HepG2 (cell line): ENCODE results near the gene ASIC3. TPM values are rescaled to one million over a fixed set of nuclear protein-coding genes. Genes with fewer than 3 reads are reported as not detected.
A peak's percentile ranks its signal among the peaks of the same experiment; 100 is the strongest.

Experiments used
- ADNP ChIP-seq: sonication (generic); formaldehyde crosslinking; IDR thresholded peaks from 2 replicates; pipeline ENCODE4 v1.4.0; 2020; ENCODE audit warnings: missing genetic modification reagents
- CEBPZ ChIP-seq: IDR thresholded peaks from 2 replicates; pipeline ENCODE4 v1.6.1; 2012; ENCODE audit warnings: low read length, improper control_type of control experiment
- DNMT1 ChIP-seq: sonication (generic); formaldehyde crosslinking; IDR thresholded peaks from 2 replicates; pipeline ENCODE4 v1.5.1; 2020; ENCODE audit warnings: mild to moderate bottlenecking, missing genetic modification reagents
- E2F1 ChIP-seq: sonication (generic); formaldehyde crosslinking; IDR thresholded peaks from 2 replicates; pipeline ENCODE4 v1.5.0; 2020; ENCODE audit warnings: missing genetic modification reagents
- FOXA1 ChIP-seq, 2 experiments: fragments of 450-650 bp in 1 of 2; sonication (generic) in 1 of 2; formaldehyde crosslinking in 1 of 2; IDR thresholded peaks; 2 replicates each; pipeline versions ENCODE4 v1.4.0 to v1.6.1; 2016 to 2020; ENCODE audit warnings: missing genetic modification reagents in 1 of 2
- FOXM1 ChIP-seq: sonication (generic); formaldehyde crosslinking; IDR thresholded peaks from 2 replicates; pipeline ENCODE4 v1.5.0; 2020; ENCODE audit warnings: missing genetic modification reagents
- HIVEP1 ChIP-seq: sonication (generic); formaldehyde crosslinking; IDR thresholded peaks from 2 replicates; pipeline ENCODE4 v1.4.0; 2020; ENCODE audit warnings: mild to moderate bottlenecking, missing genetic modification reagents
- HOXA9 ChIP-seq: sonication (generic); formaldehyde crosslinking; IDR thresholded peaks from 2 replicates; pipeline ENCODE4 v1.8.1; 2022; ENCODE audit warnings: missing genetic modification reagents, mild to moderate bottlenecking, moderate library complexity, borderline replicate concordance
- KDM1A ChIP-seq: IDR thresholded peaks from 2 replicates; pipeline ENCODE4 v1.6.1; 2016; ENCODE audit warnings: missing compliant biosample characterization
- KDM3A ChIP-seq: IDR thresholded peaks from 2 replicates; pipeline ENCODE4 v1.6.1; 2018; ENCODE audit warnings: low read depth, missing compliant biosample characterization
- MEF2D ChIP-seq: sonication (generic); formaldehyde crosslinking; IDR thresholded peaks from 2 replicates; pipeline ENCODE4 v1.5.1; 2020; ENCODE audit warnings: mild to moderate bottlenecking, missing genetic modification reagents
- MEIS1 ChIP-seq: sonication (generic); formaldehyde crosslinking; IDR thresholded peaks from 2 replicates; pipeline ENCODE4 v1.9.0; 2021; ENCODE audit warnings: mild to moderate bottlenecking, missing genetic modification reagents, moderate library complexity, borderline replicate concordance
- MEIS2 ChIP-seq: sonication (generic); formaldehyde crosslinking; IDR thresholded peaks from 2 replicates; pipeline ENCODE4 v1.9.0; 2021; ENCODE audit warnings: mild to moderate bottlenecking, missing genetic modification reagents
- MXI1 ChIP-seq: IDR thresholded peaks from 3 replicates; pipeline ENCODE4 v1.6.1; 2012; ENCODE audit warnings: low read depth, low read length, inconsistent platforms, borderline replicate concordance
- SMYD3 ChIP-seq: sonication (generic); formaldehyde crosslinking; IDR thresholded peaks from 2 replicates; pipeline ENCODE4 v1.8.1; 2023; ENCODE audit warnings: mild to moderate bottlenecking, missing genetic modification reagents
- SSRP1 ChIP-seq: IDR thresholded peaks from 2 replicates; pipeline ENCODE4 v1.6.1; 2016; ENCODE audit warnings: control low read depth
- THAP7 ChIP-seq: sonication (generic); formaldehyde crosslinking; IDR thresholded peaks from 2 replicates; pipeline ENCODE4 v1.8.1; 2023; ENCODE audit warnings: mild to moderate bottlenecking, missing genetic modification reagents
- ZMAT5 ChIP-seq: sonication (generic); formaldehyde crosslinking; IDR thresholded peaks from 2 replicates; pipeline ENCODE4 v1.5.0; 2020; ENCODE audit warnings: mild to moderate bottlenecking, low read depth, missing genetic modification reagents, borderline replicate concordance
- ZNF138 ChIP-seq: sonication (generic); formaldehyde crosslinking; IDR thresholded peaks from 2 replicates; pipeline ENCODE4 v1.5.0; 2020; ENCODE audit warnings: mild to moderate bottlenecking, low read depth, missing genetic modification reagents
- ZNF263 ChIP-seq: sonication (generic); formaldehyde crosslinking; IDR thresholded peaks from 2 replicates; pipeline ENCODE4 v1.4.0; 2020; ENCODE audit warnings: missing genetic modification reagents
- ZNF335 ChIP-seq: sonication (generic); formaldehyde crosslinking; IDR thresholded peaks from 2 replicates; pipeline ENCODE4 v1.4.0; 2020; ENCODE audit warnings: missing genetic modification reagents
- ZNF432 ChIP-seq: sonication (generic); formaldehyde crosslinking; IDR thresholded peaks from 2 replicates; pipeline ENCODE4 v1.5.0; 2020; ENCODE audit warnings: missing genetic modification reagents, mild to moderate bottlenecking, borderline replicate concordance
- ZNF564 ChIP-seq: sonication (generic); formaldehyde crosslinking; IDR thresholded peaks from 2 replicates; pipeline ENCODE4 v1.8.1; 2023; ENCODE audit warnings: mild to moderate bottlenecking, missing genetic modification reagents
- ZNF569 ChIP-seq: sonication (generic); formaldehyde crosslinking; IDR thresholded peaks from 2 replicates; pipeline ENCODE4 v1.5.0; 2020; ENCODE audit warnings: mild to moderate bottlenecking, missing genetic modification reagents, moderate library complexity, borderline replicate concordance
- ZNF775 ChIP-seq: sonication (generic); formaldehyde crosslinking; IDR thresholded peaks from 2 replicates; pipeline ENCODE4 v1.4.0; 2020; ENCODE audit warnings: missing genetic modification reagents, mild to moderate bottlenecking, moderate library complexity, borderline replicate concordance
- ZSCAN12 ChIP-seq: sonication (generic); formaldehyde crosslinking; IDR thresholded peaks from 2 replicates; pipeline ENCODE4 v1.9.0; 2021; ENCODE audit warnings: mild to moderate bottlenecking, missing genetic modification reagents
- polyA plus RNA-seq, 8 experiments: library from polyadenylated mRNA; depleted of rRNA in 3 of 8; stranded (reverse) in 7 of 8; unstranded in 1 of 8; fragments of >200 nt; fragmentation: Illumina TruSeq in 4 of 8; extraction: Trizol in 4 of 8; gene quantifications; 2 replicates each; pipeline versions ENCODE4 v1.2.1 to v1.2.3, GENCODE V29; 2011 to 2016; ENCODE audit warnings: low read depth in 4 of 8, missing spikeins in 1 of 8, mixed read lengths in 1 of 8; ENCODE audit not compliant: insufficient read depth in 1 of 8
- total RNA-seq, 5 experiments: library from RNA; depleted of rRNA; stranded (reverse); fragments of >200 nt; fragmentation: Illumina TruSeq; extraction: Trizol; gene quantifications; 2 replicates each; pipeline ENCODE4 v1.2.3, GENCODE V29; 2016; ENCODE audit warnings: low read depth in 1 of 5

ASIC3 gene
- total and polyA plus RNA-seq, 2 of the 13 experiments (the other 11 are each of a cell fraction or from before 2014, with no cell fraction given) = 0.51 TPM; not detected in 1

- 0 out of 2 replicates have a peak, but pooled peaks have one; percentile 55 for TF ChIP-seq FOXM1
- no peak for TF ChIP-seq ZNF775
- TF ChIP-seq ZNF432 (CRISPR knock-in tag) = no peak
- no peak for TF ChIP-seq ZNF138
- no peak for TF ChIP-seq KDM1A (CRISPR knock-in tag)
- TF ChIP-seq SMYD3 (CRISPR knock-in tag) = no peak
- no peak for TF ChIP-seq CEBPZ
- TF ChIP-seq FOXA1 (IDR thresholded peaks at IDR 0.05) = no peak
- TF ChIP-seq FOXA1 (CRISPR knock-in tag; IDR thresholded peaks at IDR 0.05) = no peak
- TF ChIP-seq ZNF569 = no peak
- TF ChIP-seq THAP7 (CRISPR knock-in tag) = no peak
- peak; percentile 29; the same call in 1 of the 2 replicates for TF ChIP-seq HOXA9 (CRISPR knock-in tag)
- TF ChIP-seq E2F1 = no peak
- TF ChIP-seq HIVEP1 (CRISPR knock-in tag) = no peak
- TF ChIP-seq ZNF564 (CRISPR knock-in tag) = no peak; the same call in 1 of the 2 replicates
- TF ChIP-seq ZNF263 (CRISPR knock-in tag) = no peak
- no peak for TF ChIP-seq SSRP1 (CRISPR knock-in tag)
- no peak for TF ChIP-seq MEIS1 (CRISPR knock-in tag)
- peak; percentile 84; the same call in 2 of the 3 replicates for TF ChIP-seq MXI1
- TF ChIP-seq ZNF335 = no peak
- TF ChIP-seq MEF2D (CRISPR knock-in tag) = no peak
- no peak for TF ChIP-seq ZMAT5 (CRISPR knock-in tag)
- TF ChIP-seq ZSCAN12 = no peak
- TF ChIP-seq DNMT1 (CRISPR knock-in tag) = no peak
- 0 out of 2 replicates have a peak, but pooled peaks have one; percentile 56 for TF ChIP-seq MEIS2 (CRISPR knock-in tag)
- no peak for TF ChIP-seq KDM3A (CRISPR knock-in tag)
- TF ChIP-seq ADNP (CRISPR knock-in tag) = no peak
Measured at GRCh38 chr7:151083071-151083823, 34.9 kb downstream of the ASIC3 start, which contains the start of gene TMUB1 (continued).
